ENCODE data around the gene PPP4R4. TPM values are rescaled to one million over a fixed set of nuclear protein-coding genes. Genes with fewer than 3 reads are reported as not detected.

Gene PPP4R4, protein sequence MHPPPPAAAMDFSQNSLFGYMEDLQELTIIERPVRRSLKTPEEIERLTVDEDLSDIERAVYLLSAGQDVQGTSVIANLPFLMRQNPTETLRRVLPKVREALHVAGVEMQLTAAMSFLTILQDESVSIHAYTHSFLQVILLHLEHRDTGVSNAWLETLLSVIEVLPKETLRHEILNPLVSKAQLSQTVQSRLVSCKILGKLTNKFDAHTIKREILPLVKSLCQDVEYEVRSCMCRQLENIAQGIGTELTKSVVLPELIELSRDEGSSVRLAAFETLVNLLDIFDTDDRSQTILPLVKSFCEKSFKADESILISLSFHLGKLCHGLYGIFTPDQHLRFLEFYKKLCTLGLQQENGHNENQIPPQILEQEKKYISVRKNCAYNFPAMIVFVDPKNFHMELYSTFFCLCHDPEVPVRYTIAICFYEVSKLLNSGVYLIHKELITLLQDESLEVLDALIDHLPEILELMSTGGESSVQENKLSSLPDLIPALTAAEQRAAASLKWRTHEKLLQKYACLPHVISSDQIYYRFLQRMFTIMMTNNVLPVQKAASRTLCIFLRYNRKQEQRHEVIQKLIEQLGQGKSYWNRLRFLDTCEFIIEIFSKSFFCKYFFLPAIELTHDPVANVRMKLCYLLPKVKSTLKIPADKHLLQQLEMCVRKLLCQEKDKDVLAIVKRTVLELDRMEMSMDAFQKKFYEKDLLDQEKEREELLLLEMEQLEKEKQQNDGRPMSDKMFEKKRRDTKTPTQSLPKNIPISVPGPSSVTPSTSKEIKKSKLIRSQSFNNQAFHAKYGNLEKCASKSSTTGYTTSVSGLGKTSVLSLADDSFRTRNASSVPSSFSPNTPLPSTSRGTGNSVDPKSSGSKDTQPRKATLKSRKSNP
- total RNA-seq = 0.06 TPM in 1 of 2 replicates, not detected in the other

DNA sequence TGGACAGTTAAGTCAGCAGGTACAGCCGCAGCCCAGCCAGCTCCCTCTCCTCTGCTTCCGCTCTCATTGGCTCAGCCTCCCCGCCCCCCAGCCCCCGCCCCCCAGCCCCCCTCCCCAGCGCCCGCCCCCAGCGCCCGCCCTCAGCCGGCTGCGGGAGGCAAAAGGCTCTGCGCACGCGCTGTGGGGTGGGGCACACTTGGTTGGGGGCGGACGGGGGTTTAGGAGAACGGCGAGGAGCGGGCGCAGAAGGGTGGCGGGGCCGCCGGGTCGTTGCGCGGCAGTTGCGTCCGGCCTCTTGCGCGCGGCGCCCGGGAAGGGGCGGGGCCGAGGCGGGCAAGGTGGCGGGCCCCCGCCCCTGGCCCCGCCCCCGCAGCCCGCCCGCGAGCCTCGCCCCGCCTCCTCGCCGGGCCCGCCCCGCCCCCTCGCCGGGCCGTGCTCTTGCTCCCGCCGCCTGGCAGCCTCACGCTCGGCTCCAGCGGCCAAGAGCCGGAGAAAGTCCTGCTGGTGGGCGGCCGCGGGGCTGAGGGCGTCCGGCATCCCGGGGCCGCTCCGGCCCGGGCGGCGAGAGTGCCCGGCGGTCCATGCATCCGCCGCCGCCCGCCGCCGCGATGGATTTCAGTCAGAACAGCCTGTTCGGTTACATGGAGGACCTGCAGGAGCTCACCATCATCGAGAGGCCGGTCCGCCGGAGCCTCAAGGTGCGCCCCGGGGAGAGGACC is at the start of gene PPP4R4:
Gene PPP4R4 (plus strand): TSS at position 438 of the 719 bp plus-strand sequence. CDS start 144 bp downstream, at position 582.

DNA sequence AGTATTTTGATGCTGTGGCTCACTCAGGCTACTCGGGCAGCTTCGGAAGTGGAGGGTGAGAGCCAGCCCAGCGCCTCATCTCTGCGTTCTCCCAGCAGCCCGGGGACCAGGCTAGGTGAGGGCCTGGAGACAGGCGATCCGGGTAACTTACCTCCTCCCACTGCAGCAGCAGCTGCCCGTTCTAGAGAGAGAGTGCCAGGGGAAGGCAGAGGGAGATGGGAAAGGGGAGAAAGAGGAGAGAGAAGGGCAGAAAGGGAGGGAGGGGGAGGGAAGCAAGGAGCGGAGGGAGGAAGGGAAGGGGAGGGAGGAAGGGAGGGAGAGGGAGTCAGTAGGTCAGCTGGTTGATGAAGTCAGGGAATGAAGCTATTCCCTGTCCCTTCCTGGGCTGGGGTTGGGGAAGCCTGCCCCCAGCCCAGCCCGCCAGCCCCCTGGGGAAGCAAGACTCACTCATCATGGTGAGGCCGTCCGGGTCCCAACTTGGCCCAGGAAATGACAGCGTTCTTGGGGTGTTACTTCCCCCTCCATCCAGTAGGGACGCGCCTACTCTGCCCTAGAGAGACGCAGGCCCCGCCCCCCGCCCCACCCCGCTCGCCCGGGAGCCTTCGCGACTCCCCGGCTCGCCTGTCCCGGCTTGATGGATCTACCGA is 44.9 kb upstream of the PPP4R4 start, which contains the start of gene IFI27L2:
Gene IFI27L2 (minus strand): TSS at position 494 of the 647 bp plus-strand sequence. CDS start 40 bp downstream, at position 454.

DNA sequence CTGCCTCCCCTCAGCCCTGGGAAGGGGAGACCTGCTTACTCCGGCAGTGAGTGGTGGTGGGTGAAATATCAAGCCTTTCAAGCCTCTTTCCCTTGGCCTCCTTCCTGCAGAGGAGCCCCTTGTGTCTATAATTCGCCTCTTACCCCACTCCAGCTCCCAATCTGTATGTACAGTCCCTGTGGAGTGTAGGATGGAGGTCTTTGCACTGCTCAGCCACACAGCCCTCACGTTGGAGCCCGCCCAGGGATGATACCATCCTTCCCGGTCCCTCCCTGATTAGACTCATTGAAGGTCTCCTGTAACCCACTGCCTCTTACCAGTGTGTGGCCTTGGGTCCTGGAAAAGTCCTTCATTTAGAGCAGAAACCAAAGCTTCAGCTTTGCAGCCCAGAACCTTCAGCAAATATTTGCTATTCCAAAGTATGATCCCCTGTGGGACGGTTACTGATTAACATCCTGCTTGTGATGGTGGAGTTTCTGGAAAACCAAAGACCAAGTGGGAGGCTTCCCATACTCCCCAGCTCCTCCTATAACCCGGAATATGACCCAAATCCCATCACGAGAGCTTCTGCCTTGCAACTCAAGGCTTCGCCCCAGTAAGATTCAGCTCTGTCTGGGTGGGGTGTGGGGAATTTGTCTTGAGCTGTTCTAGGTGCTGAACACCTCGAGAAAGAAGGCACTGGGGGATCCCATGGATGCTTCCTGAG is 118.9 kb downstream of the PPP4R4 start, which contains the start of gene SERPINA10:
Gene SERPINA10 (minus strand): TSS at position 397 of the 706 bp plus-strand sequence. CDS start 2,675 bp downstream, outside the sequence.

DNA sequence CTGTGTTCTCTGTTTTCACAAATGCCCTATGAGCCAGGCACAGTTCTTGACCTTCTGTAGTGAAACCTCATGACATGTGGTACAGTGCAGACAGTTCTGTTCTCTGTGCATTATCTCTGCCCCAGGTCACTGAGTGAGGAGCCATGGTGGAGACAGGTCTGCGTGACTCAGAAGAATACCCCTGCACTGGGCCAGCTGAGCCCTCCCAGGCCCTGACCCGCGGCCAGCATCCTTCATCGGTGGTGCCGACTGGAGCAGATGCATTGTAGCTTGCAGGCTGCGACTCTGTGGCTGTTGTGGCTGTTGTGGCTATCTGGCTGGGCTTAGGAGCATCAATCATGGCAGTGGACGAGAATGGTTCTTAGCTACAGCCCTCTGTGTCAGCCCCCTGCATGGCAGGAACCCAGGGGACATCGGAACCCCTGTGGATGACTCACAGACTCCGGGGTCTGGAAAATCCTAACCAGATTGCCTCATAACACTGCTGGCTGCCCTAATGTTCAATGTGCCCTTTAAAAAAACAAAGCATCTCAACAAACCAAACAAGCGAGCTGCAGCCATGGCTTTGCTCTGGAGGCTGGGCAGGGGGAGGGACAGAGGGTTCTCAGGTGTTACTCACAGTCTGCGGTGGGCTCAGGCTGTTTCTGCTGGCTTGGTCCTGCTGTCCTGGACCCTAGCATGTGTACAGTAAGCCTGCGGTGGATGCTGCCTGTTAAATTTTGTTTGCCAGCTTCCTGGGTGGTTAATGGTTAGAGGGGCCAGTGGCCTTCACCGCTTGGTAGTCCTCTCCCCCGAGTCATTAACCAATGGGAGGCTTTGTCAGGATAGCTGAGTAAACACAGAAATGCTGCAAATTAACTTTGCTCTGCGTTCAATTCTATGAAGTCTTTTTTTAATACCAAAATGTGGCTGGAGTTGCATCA is 148.8 kb downstream of the PPP4R4 start, which contains the start of gene SERPINA6:
Gene SERPINA6 (minus strand): TSS at position 689 of the 923 bp plus-strand sequence. CDS start 8,688 bp downstream, outside the sequence.

Other genes with a start within 250 kb of the PPP4R4 start
- gene FAM181A, start 247.0 kb upstream of the PPP4R4 start, total RNA-seq = not detected in 2 replicates
- gene ASB2, start 197.8 kb upstream of the PPP4R4 start, total RNA-seq = 0.40 and 0.56 TPM in 2 replicates
- gene CCDC197, start 177.0 kb upstream of the PPP4R4 start, total RNA-seq = not detected in 2 replicates
- gene OTUB2, start 148.0 kb upstream of the PPP4R4 start, total RNA-seq = 0.53 and 1.2 TPM in 2 replicates
- gene DDX24, start 93.1 kb upstream of the PPP4R4 start, total RNA-seq = 139 and 145 TPM in 2 replicates
- 18.5 and 31.4 TPM in 2 replicates for gene IFI27L1, start 93.0 kb upstream of the PPP4R4 start, total RNA-seq
- gene IFI27, start 63.6 kb upstream of the PPP4R4 start, total RNA-seq = 10.0 and 17.7 TPM in 2 replicates
- gene IFI27L2, start 44.7 kb upstream of the PPP4R4 start, total RNA-seq = 192 and 248 TPM in 2 replicates
- gene SERPINA10, start 118.9 kb downstream of the PPP4R4 start, total RNA-seq = not detected in 2 replicates
- gene SERPINA6, start 149.0 kb downstream of the PPP4R4 start, total RNA-seq = 0.06 TPM in 1 of 2 replicates, not detected in the other
- not detected in 2 replicates for gene SERPINA2, start 192.4 kb downstream of the PPP4R4 start, total RNA-seq
- gene SERPINA1, start 214.3 kb downstream of the PPP4R4 start, total RNA-seq = not detected in 2 replicates

Data from aortic smooth muscle cell (primary cell).